K562 (cell line): ENCODE measurements around the gene VPS37B. TPM values are rescaled to one million over a fixed set of nuclear protein-coding genes. Genes with fewer than 3 reads are reported as not detected.

Source experiments
- ARID1B ChIP-seq: fragments of 450-650 bp; IDR thresholded peaks from 2 replicates; pipeline ENCODE4 v1.6.1; 2016; ENCODE audit warnings: antibody characterized with exemption, mild to moderate bottlenecking, inconsistent platforms
- CBX2 ChIP-seq: fragments of 200-600 bp; sonication (generic); IDR thresholded peaks from one replicate; pipeline ENCODE4 v1.6.1; 2012; ENCODE audit warnings: mild to moderate bottlenecking, low read length, inconsistent platforms; ENCODE audit not compliant: insufficient read depth, poor library complexity, severe bottlenecking
- GATAD2A ChIP-seq: fragments of 450-650 bp; IDR thresholded peaks from 2 replicates; pipeline ENCODE4 v1.6.1; 2017
- HIVEP1 ChIP-seq: fragments of 250-450 bp; sonication (Bioruptor Pico); IDR thresholded peaks from 2 replicates; pipeline ENCODE4 v1.4.0; 2020; ENCODE audit warnings: mild to moderate bottlenecking
- HNRNPH1 ChIP-seq: fragments of 200-400 bp; formaldehyde crosslinking; optimal IDR thresholded peaks from 2 replicates; pipeline ENCODE3; 2017; ENCODE audit warnings: low read depth, mild to moderate bottlenecking, low read length, moderate library complexity
- ILF3 ChIP-seq: fragments of 450-650 bp; IDR thresholded peaks from 2 replicates; pipeline ENCODE4 v1.6.1; 2018; ENCODE audit warnings: antibody characterized with exemption, mild to moderate bottlenecking, moderate library complexity, borderline replicate concordance
- KLF13 ChIP-seq: fragments of 450-650 bp; IDR thresholded peaks from 2 replicates; pipeline ENCODE4 v1.6.1; 2016; ENCODE audit warnings: missing genetic modification characterization, low read depth, mild to moderate bottlenecking, missing compliant biosample characterization, moderate library complexity, borderline replicate concordance
- L3MBTL2 ChIP-seq: fragments of 450-650 bp; IDR thresholded peaks from 2 replicates; pipeline ENCODE4 v1.6.1; 2016; ENCODE audit warnings: mild to moderate bottlenecking, moderate library complexity
- MIER1 ChIP-seq: fragments of 450-650 bp; IDR thresholded peaks from 2 replicates; pipeline ENCODE4 v1.6.1; 2016; ENCODE audit warnings: antibody characterized with exemption, mild to moderate bottlenecking, low read depth
- NCOR1 ChIP-seq: fragments of 450-650 bp; IDR thresholded peaks from 2 replicates; pipeline ENCODE4 v1.6.1; 2016; ENCODE audit warnings: mild to moderate bottlenecking, moderate library complexity
- RAD21 ChIP-seq, 2 experiments: fragments of 250-450 bp in 1 of 2; fragments of 450-650 bp in 1 of 2; sonication (Bioruptor Pico) in 1 of 2; formaldehyde crosslinking in 1 of 2; IDR thresholded peaks in 1 of 2; conservative IDR thresholded peaks in 1 of 2; 2 replicates each; pipeline versions ENCODE4 v1.4.0 to v1.8.0; 2020 to 2022; ENCODE audit warnings: mild to moderate bottlenecking in 2 of 2, moderate library complexity in 1 of 2
- RBM25 ChIP-seq: fragments of 200-400 bp; formaldehyde crosslinking; IDR thresholded peaks from 2 replicates; pipeline ENCODE4 v1.6.1; 2018; ENCODE audit warnings: low read length, low read depth, moderate library complexity; ENCODE audit not compliant: severe bottlenecking
- SMAD2 ChIP-seq: fragments of 150-350 bp; IDR thresholded peaks from 2 replicates; pipeline ENCODE4 v1.6.1; 2014; ENCODE audit warnings: low read depth, mild to moderate bottlenecking, low read length
- SMARCB1 ChIP-seq: IDR thresholded peaks from 2 replicates; pipeline ENCODE4 v1.6.1; 2011; ENCODE audit warnings: improper control_type of control experiment, low read depth; ENCODE audit not compliant: insufficient read length
- STAT5A ChIP-seq: IDR thresholded peaks from 2 replicates; pipeline ENCODE4 v1.6.1; 2012; ENCODE audit warnings: low read length, inconsistent platforms, borderline replicate concordance
- U2AF1 ChIP-seq: fragments of 200-400 bp; formaldehyde crosslinking; optimal IDR thresholded peaks from 2 replicates; pipeline ENCODE3; 2017; ENCODE audit warnings: mild to moderate bottlenecking, low read depth, low read length, moderate library complexity
- polyA plus RNA-seq, 8 experiments: library from polyadenylated mRNA; depleted of rRNA in 4 of 8; stranded (reverse) in 5 of 8; unstranded in 3 of 8; fragments of >200 nt; fragmentation: Nextera tagmentation in 2 of 8; fragmentation: Illumina TruSeq in 1 of 8; extraction: Ambion mirVana in 2 of 8; extraction: Trizol in 1 of 8; gene quantifications; 2 replicates each; pipeline versions ENCODE4 v1.2.1 to v1.2.3, GENCODE V29; 2011 to 2014; ENCODE audit warnings: inconsistent platforms in 1 of 8, missing spikeins in 1 of 8
- total RNA-seq, 7 experiments: library from RNA; depleted of rRNA in 6 of 7; stranded (reverse); fragments of >200 nt in 6 of 7; fragmentation: Illumina TruSeq in 2 of 7; extraction: Trizol in 2 of 7; gene quantifications; 2 replicates each; pipeline versions ENCODE4 v1.2.1 to v1.2.3, GENCODE V29; 2011 to 2021; ENCODE audit warnings: low replicate concordance in 1 of 7
- TF ChIP-seq, protein P1 (sequence below): sonication (generic); formaldehyde crosslinking; IDR thresholded peaks from 2 replicates; pipeline ENCODE4 v1.8.0; 2022; ENCODE audit warnings: mild to moderate bottlenecking, missing genetic modification reagents
- TF ChIP-seq, protein P2 (sequence below): sonication (generic); formaldehyde crosslinking; IDR thresholded peaks from 2 replicates; pipeline ENCODE4 v1.9.0; 2022; ENCODE audit warnings: mild to moderate bottlenecking, missing genetic modification reagents
- TF ChIP-seq, protein P3 (sequence below), 2 experiments: fragments of 250-450 bp in 1 of 2; fragments of 450-650 bp in 1 of 2; sonication (Bioruptor Pico) in 1 of 2; IDR thresholded peaks; 2 replicates each; pipeline versions ENCODE4 v1.6.1 to v1.8.0; 2016 to 2021; ENCODE audit warnings: mild to moderate bottlenecking in 2 of 2, moderate library complexity in 2 of 2, missing compliant biosample characterization in 1 of 2, missing genetic modification characterization in 1 of 2
- TF ChIP-seq, protein P4 (sequence below): fragments of 250-450 bp; sonication (Bioruptor Pico); IDR thresholded peaks from 2 replicates; pipeline ENCODE4 v1.5.0; 2021; ENCODE audit warnings: mild to moderate bottlenecking, borderline replicate concordance
- TF ChIP-seq, protein P5 (sequence below): fragments of 450-650 bp; formaldehyde crosslinking; IDR thresholded peaks from 2 replicates; pipeline ENCODE4 v1.4.0; 2022; ENCODE audit warnings: mild to moderate bottlenecking, moderate library complexity

VPS37B gene
- total and polyA plus RNA-seq, 9 of the 15 experiments (the other 6 are each of a cell fraction or from before 2014, with no cell fraction given), result 0.28 to 37.4 (median 17.9) TPM

DNA sequence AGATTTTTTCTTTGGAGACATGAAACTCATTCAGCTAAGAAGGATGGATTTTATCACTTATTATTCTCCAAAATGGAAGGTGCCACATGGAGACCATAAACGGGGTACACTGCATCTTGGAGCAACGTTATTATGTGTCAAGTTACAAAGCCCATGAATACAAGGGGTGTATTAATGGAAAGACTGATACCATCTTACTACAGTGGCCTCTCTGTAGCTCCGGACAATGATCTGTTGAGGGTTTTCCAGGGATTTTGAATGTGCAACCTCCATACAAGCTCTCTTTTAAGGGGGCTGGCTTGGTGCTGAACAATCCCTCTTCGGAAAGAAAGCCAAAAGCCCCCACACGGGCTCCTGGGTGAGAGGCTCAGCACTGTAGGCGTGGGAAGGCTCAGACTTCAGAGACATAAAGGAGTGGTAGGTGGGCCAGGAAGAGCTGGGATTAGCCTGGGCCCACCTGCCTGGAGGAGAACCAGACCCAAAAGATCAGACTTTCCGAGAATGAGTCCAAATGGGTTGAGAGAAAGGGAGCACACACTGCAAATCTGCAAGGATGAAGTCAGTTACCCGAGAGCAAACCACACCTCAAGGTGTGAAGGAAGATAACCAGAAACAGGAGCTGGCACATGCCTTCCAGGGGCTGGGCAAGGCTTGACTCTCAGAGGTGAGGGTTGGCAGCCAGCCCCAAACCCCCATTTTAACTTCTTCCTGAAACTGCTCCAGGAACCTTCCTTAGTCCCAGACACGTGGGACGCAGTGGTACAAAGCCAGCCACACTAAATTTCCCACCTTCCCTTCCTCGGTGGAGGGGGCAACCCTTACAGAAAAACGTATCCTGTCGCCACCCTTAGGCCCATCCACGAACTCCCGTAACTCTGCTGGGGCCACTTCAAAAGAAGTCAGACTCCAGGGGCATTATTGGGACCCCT, 1.5 kb downstream of the VPS37B start (continued):
- TF ChIP-seq, protein P1, sequence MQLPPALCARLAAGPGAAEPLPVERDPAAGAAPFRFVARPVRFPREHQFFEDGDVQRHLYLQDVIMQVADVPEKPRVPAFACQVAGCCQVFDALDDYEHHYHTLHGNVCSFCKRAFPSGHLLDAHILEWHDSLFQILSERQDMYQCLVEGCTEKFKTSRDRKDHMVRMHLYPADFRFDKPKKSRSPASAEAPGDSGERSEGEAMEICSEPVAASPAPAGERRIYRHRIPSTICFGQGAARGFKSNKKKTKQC (CRISPR knock-in tag), result no peak
- TF ChIP-seq NCOR1 (no peak), STAT5A (peak; percentile 55; the same call in 1 of the 2 replicates), GATAD2A (peak; percentile 47; the same call in 1 of the 2 replicates), HNRNPH1 (no peak), SMARCB1 (no peak), SMAD2 (no peak), RBM25 (no peak), CBX2 (no peak), L3MBTL2 (peak; percentile 96), U2AF1 (no peak), RAD21 (CRISPR knock-in tag; conservative IDR thresholded peaks at IDR 0.05 in 1 of 2, IDR thresholded peaks at IDR 0.05 in 1 of 2) (peak in 1 of 2 experiments; percentile 48; a peak in 3 of 4 replicates), ILF3 (no peak), HIVEP1 (no peak), MIER1 (no peak), ARID1B (peak; percentile 82), KLF13 (0 out of 2 replicates have a peak, but pooled peaks have one; percentile 38)
- TF ChIP-seq, protein P2, sequence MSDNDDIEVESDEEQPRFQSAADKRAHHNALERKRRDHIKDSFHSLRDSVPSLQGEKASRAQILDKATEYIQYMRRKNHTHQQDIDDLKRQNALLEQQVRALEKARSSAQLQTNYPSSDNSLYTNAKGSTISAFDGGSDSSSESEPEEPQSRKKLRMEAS (CRISPR knock-in tag), result peak; percentile 83
- TF ChIP-seq, protein P3, sequence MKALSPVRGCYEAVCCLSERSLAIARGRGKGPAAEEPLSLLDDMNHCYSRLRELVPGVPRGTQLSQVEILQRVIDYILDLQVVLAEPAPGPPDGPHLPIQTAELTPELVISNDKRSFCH (CRISPR knock-in tag; IDR thresholded peaks at IDR 0.05), result no peak
- TF ChIP-seq, protein P3 (tag; IDR thresholded peaks at IDR 0.05), result peak; percentile 33; the same call in 1 of the 2 replicates
- TF ChIP-seq, protein P4, sequence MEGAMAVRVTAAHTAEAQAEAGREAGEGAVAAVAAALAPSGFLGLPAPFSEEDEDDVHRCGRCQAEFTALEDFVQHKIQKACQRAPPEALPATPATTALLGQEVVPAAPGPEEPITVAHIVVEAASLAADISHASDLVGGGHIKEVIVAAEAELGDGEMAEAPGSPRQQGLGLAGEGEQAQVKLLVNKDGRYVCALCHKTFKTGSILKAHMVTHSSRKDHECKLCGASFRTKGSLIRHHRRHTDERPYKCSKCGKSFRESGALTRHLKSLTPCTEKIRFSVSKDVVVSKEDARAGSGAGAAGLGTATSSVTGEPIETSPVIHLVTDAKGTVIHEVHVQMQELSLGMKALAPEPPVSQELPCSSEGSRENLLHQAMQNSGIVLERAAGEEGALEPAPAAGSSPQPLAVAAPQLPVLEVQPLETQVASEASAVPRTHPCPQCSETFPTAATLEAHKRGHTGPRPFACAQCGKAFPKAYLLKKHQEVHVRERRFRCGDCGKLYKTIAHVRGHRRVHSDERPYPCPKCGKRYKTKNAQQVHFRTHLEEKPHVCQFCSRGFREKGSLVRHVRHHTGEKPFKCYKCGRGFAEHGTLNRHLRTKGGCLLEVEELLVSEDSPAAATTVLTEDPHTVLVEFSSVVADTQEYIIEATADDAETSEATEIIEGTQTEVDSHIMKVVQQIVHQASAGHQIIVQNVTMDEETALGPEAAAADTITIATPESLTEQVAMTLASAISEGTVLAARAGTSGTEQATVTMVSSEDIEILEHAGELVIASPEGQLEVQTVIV (CRISPR knock-in tag), result no peak
- TF ChIP-seq, protein P5, sequence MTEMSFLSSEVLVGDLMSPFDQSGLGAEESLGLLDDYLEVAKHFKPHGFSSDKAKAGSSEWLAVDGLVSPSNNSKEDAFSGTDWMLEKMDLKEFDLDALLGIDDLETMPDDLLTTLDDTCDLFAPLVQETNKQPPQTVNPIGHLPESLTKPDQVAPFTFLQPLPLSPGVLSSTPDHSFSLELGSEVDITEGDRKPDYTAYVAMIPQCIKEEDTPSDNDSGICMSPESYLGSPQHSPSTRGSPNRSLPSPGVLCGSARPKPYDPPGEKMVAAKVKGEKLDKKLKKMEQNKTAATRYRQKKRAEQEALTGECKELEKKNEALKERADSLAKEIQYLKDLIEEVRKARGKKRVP (CRISPR knock-in tag), result no peak
